Measurements from ENCODE around the gene SPEN.

DNA sequence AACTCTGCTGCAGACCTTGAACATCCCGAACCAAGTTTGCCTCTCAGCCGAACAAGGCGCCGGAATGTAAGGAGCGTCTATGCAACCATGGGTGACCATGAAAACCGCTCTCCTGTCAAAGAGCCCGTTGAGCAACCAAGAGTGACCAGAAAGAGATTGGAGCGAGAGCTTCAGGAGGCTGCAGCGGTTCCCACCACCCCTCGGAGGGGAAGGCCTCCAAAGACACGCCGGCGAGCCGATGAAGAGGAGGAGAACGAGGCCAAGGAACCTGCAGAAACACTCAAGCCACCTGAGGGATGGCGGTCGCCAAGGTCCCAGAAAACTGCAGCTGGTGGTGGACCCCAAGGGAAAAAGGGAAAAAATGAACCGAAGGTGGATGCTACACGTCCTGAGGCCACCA, 84.4 kb downstream of the SPEN start:
- TF ChIP-seq, protein P1, sequence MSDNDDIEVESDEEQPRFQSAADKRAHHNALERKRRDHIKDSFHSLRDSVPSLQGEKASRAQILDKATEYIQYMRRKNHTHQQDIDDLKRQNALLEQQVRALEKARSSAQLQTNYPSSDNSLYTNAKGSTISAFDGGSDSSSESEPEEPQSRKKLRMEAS (IDR thresholded peaks at IDR 0.05), result no peak
- TF ChIP-seq USF1 (IDR thresholded peaks at IDR 0.05) (no peak), FOXM1 (IDR thresholded peaks at IDR 0.05; ENCODE audit: borderline replicate concordance, low read depth) (no peak), RAD21 (IDR thresholded peaks at IDR 0.05; ENCODE audit: low read depth) (no peak)

Data from Ishikawa (cell line).